GM12872 (cell line): ENCODE results near the gene ZMYND12.

Source experiments
- CTCF ChIP-seq: IDR thresholded peaks from 3 replicates; pipeline ENCODE4 v1.5.1; 2011; ENCODE audit warnings: low read depth, mild to moderate bottlenecking, low read length, moderate library complexity; ENCODE audit not compliant: insufficient read depth

Gene ZMYND12

GRCh38 chr1:42477775-42478174, 22.0 kb upstream of the ZMYND12 start:
- TF ChIP-seq CTCF = no peak

GRCh38 chr1:42476605-42477004, 20.8 kb upstream of the ZMYND12 start:
- TF ChIP-seq CTCF = no peak

DNA sequence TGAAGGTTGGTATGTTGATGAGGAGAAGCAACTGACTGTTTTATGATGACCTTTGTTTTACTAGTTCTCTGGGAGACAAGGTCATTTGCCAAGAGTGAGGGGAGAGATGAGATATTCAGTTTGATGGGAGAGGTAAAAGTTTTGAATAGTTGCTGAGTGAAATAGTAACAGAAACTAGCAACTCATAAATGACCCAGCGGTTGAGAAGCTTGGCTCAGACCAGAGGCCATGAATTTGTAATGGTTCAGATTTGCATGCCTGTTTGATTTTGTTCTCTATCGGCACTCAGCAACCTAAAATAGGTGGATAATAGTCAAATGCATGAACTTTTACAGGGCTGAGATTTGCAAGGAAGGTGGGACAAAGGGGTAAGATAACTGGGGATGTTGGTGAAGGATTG, 13.9 kb upstream of the ZMYND12 start:
- no peak for TF ChIP-seq CTCF

DNA sequence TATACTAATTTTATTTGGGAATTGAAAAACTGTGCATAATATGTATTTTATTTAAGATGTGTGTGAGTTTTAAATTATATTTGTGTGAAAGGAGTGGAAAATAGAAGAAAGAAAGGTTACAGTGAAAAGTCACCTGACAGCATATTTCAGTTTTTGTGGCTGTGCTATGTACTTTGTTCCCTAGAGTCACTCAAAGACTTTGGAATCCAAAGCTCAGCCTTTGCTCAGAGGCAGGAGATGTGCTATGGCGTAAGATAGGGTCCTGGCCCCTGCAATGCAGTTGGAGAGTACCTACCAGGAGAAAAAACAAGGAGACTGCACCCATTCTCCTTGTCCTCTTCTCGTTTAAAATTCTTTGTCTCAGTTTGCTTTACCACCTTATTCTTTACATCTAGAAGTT, 10.2 kb upstream of the ZMYND12 start:
- TF ChIP-seq CTCF = no peak

DNA sequence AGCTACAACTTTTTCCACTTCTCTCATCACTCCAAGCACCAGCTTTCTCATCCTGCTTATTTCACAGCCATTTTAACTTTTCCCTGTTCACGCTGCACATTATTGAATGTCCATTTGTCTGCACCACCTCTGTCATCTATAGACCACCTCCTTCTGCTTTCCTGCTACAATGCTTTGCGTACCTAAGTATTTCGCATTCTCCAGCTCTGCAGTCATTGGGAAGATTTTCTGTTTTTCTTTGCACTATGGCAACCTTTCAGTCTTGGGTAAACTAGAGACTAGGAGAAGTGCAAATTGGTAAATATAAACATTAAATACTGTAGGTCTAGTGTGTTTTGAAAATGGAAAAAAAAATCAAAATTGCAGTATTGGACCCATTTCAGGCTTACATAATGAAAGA, 8.1 kb upstream of the ZMYND12 start:
- TF ChIP-seq CTCF = no peak

- no peak for TF ChIP-seq CTCF
Measured at GRCh38 chr1:42462828-42463763, 7.3 kb upstream of the ZMYND12 start, which contains the start of gene CCDC30. Gene CCDC30 (plus strand): TSS chr1:42463286. CDS start chr1:42480552, 17,266 bp downstream.

- TF ChIP-seq CTCF = no peak
Measured at GRCh38 chr1:42461196-42461595, 5.4 kb upstream of the ZMYND12 start.
